Gastrocnemius medialis (tissue), 4 donors: ENCODE data around the gene PDS5A. TPM values are rescaled to one million over a fixed set of nuclear protein-coding genes. Genes with fewer than 3 reads are reported as not detected.

ENCODE experiments used
- ATAC-seq, 2 donors: fragments of 150-250 bp; one replicate each; pipeline ENCODE4 v1.9.1; 2016
- DNase-seq, 2 donors: peaks; one replicate each; pipeline ENCODE4 v3.0.0-alpha.2; 2019
- H3K27ac ChIP-seq, 4 donors: fragments of 200-600 bp; sonication (generic); 1 replicate in 1 of 4; 2 replicates in 3 of 4; pipeline ENCODE4 v1.5.1; 2016 to 2018; ENCODE audit warnings: mild to moderate bottlenecking in 2 of 4, moderate library complexity in 1 of 4
- H3K27me3 ChIP-seq, 3 donors: fragments of 200-600 bp; sonication (generic) in 2 of 3; 1 replicate in 1 of 3; 2 replicates in 2 of 3; pipeline versions ENCODE4 v1.5.1 to v1.6.0; 2016 to 2019; ENCODE audit warnings: mild to moderate bottlenecking in 1 of 3, moderate library complexity in 1 of 3
- H3K36me3 ChIP-seq, 2 donors: fragments of 200-600 bp; sonication (generic) in 1 of 2; one replicate each; pipeline ENCODE4 v1.5.1; 2017 to 2018
- H3K4me1 ChIP-seq, 2 donors: fragments of 200-600 bp; sonication (generic) in 1 of 2; one replicate each; pipeline ENCODE4 v1.5.1; 2016 to 2017; ENCODE audit warnings: mild to moderate bottlenecking in 2 of 2
- H3K4me3 ChIP-seq, 4 donors: fragments of 200-600 bp; sonication (generic) in 3 of 4; 1 replicate in 1 of 4; 2 replicates in 3 of 4; pipeline ENCODE4 v1.5.1; 2016 to 2019; ENCODE audit warnings: mild to moderate bottlenecking in 2 of 4
- H3K9me3 ChIP-seq, 3 donors: fragments of 200-600 bp; sonication (generic) in 2 of 3; 1 replicate in 1 of 3; 2 replicates in 2 of 3; pipeline ENCODE4 v1.5.1; 2016 to 2019
- CTCF ChIP-seq, 5 experiments: fragments of 450-650 bp in 3 of 5; fragments of 200-600 bp in 2 of 5; sonication (generic) in 2 of 5; IDR thresholded peaks in 4 of 5; conservative IDR thresholded peaks in 1 of 5; 1 replicate in 4 of 5; 2 replicates in 1 of 5; pipeline ENCODE4 v1.5.1; 2016 to 2019; ENCODE audit warnings: antibody characterized with exemption in 5 of 5, mild to moderate bottlenecking in 3 of 5, moderate library complexity in 3 of 5
- POLR2A ChIP-seq, 2 donors: fragments of 450-650 bp; IDR thresholded peaks; one replicate each; pipeline ENCODE4 v1.6.1; 2017; ENCODE audit warnings: antibody characterized with exemption in 2 of 2, mild to moderate bottlenecking in 2 of 2, moderate library complexity in 2 of 2
- in situ Hi-C, 4 donors: fragments of 200-750 bp; cut with MboI; loops; one replicate each; pipeline versions ENCODE4 v1.15.0 to v1.8.0; 2017; ENCODE audit warnings: low sequenced_read_pairs in 4 of 4
- intact Hi-C: fragments of 100-400 bp; cut with DNase I; formaldehyde crosslinking; loops from one replicate; pipeline ENCODE4 v1.15.1; 2023; ENCODE audit warnings: low total_unique reads
- total RNA-seq, 4 donors: library from RNA; depleted of rRNA; stranded (reverse); fragments of >200 nt; gene quantifications; one replicate each; pipeline versions ENCODE4 v1.1.0 to v1.2.3, GENCODE V29; 2016

The PDS5A gene
- total RNA-seq, 4 donors from 2014 or later = 28.3 to 40.6 (median 36.7) TPM

- ATAC-seq = no peak
- TF ChIP-seq POLR2A (IDR thresholded peaks at IDR 0.05) (no peak), CTCF (IDR thresholded peaks at IDR 0.05 in 4 of 5, conservative IDR thresholded peaks at IDR 0.05 in 1 of 5) (no peak)
- H3K9me3 ChIP-seq = no peaks in the 10 kb centered on the region
- peaks cover 0 to 6% of the 10 kb centered on the region in 2 donors for H3K36me3 ChIP-seq
- no peak overlapping the region for H3K27ac ChIP-seq
- no peak overlapping the region for H3K4me3 ChIP-seq
- H3K4me1 ChIP-seq = no peaks in the 10 kb centered on the region
- in situ Hi-C loops (no loop called here), intact Hi-C loops (loop anchor here (5.0 kb wide), 1 partner anchor 126 kb away; the partner anchor contains the start of gene UBE2K)
- H3K27me3 ChIP-seq = no peaks in the 10 kb centered on the region
- no peak for DNase-seq
Measured at GRCh38 chr4:39823191-39823590, 154.5 kb downstream of the PDS5A start.

- intact Hi-C loops = loop anchor here (5.0 kb wide), 1 partner anchor 125 kb away; the partner anchor contains the start of gene UBE2K
- no peak for DNase-seq
- ATAC-seq = no peak
Measured at GRCh38 chr4:39822662-39823061, 155.0 kb downstream of the PDS5A start.

GRCh38 chr4:39821951-39822350 is 155.8 kb downstream of the PDS5A start:
- no peak for TF ChIP-seq CTCF (IDR thresholded peaks at IDR 0.05 in 4 of 5, conservative IDR thresholded peaks at IDR 0.05 in 1 of 5)
- no peak for TF ChIP-seq POLR2A (IDR thresholded peaks at IDR 0.05)
- Histone ChIP-seq H3K9me3 (no peaks in the 10 kb centered on the region), H3K36me3 (peaks cover 0 to 6% of the 10 kb centered on the region in 2 donors), H3K4me1 (no peaks in the 10 kb centered on the region), H3K27me3 (no peaks in the 10 kb centered on the region), H3K4me3 (no peak overlapping the region), H3K27ac (no peak overlapping the region)
- in situ Hi-C loops = no loop called here
- intact Hi-C loops = loop anchor here (5.0 kb wide), 1 partner anchor 125 kb away; the partner anchor contains the start of gene UBE2K
- ATAC-seq (no peak), DNase-seq (no peak)

More at GRCh38 chr4:39822662-39823061, 155.0 kb downstream of the PDS5A start:
- no peak overlapping the region for H3K27ac ChIP-seq
- no peaks in the 10 kb centered on the region for H3K4me1 ChIP-seq
- H3K9me3 ChIP-seq = no peaks in the 10 kb centered on the region
- in situ Hi-C loops = no loop called here
- peaks cover 0 to 6% of the 10 kb centered on the region in 2 donors for H3K36me3 ChIP-seq
- no peak overlapping the region for H3K4me3 ChIP-seq
- no peaks in the 10 kb centered on the region for H3K27me3 ChIP-seq
- no peak for TF ChIP-seq POLR2A (IDR thresholded peaks at IDR 0.05)
- no peak for TF ChIP-seq CTCF (IDR thresholded peaks at IDR 0.05 in 4 of 5, conservative IDR thresholded peaks at IDR 0.05 in 1 of 5)

- H3K27ac ChIP-seq = no peak overlapping the region
- TF ChIP-seq CTCF (IDR thresholded peaks at IDR 0.05 in 4 of 5, conservative IDR thresholded peaks at IDR 0.05 in 1 of 5) (no peak), POLR2A (IDR thresholded peaks at IDR 0.05) (no peak)
- ATAC-seq = no peak
Measured at GRCh38 chr4:39820186-39820585, 157.5 kb downstream of the PDS5A start.

GRCh38 chr4:39818646-39819045 is 159.1 kb downstream of the PDS5A start:
- Histone ChIP-seq H3K27ac (no peak overlapping the region), H3K4me3 (no peak overlapping the region), H3K27me3 (no peaks in the 10 kb centered on the region), H3K4me1 (no peaks in the 10 kb centered on the region), H3K36me3 (no peaks in the 10 kb centered on the region), H3K9me3 (no peaks in the 10 kb centered on the region)
- ATAC-seq (no peak), DNase-seq (no peak)
- TF ChIP-seq CTCF (IDR thresholded peaks at IDR 0.05 in 4 of 5, conservative IDR thresholded peaks at IDR 0.05 in 1 of 5) (no peak), POLR2A (IDR thresholded peaks at IDR 0.05) (no peak)
- in situ Hi-C loops = no loop called here
- intact Hi-C loops = no loop called here

More at GRCh38 chr4:39820186-39820585, 157.5 kb downstream of the PDS5A start:
- Histone ChIP-seq H3K27me3 (no peaks in the 10 kb centered on the region), H3K4me3 (no peak overlapping the region), H3K9me3 (no peaks in the 10 kb centered on the region), H3K4me1 (no peaks in the 10 kb centered on the region), H3K36me3 (peaks cover 0 to 5% of the 10 kb centered on the region in 2 donors)
- in situ Hi-C loops (no loop called here), intact Hi-C loops (loop anchor here (5.0 kb wide), 1 partner anchor 123 kb away; the partner anchor contains the start of gene UBE2K)
- DNase-seq = no peak
